ENCODE data around the gene TAF1A.

Gene TAF1A

GRCh38 chr1:222594789-222595188 is 5.1 kb upstream of the TAF1A start:
- no peak for DNase-seq

- no peak for DNase-seq
Measured at GRCh38 chr1:222592171-222592570, 2.4 kb upstream of the TAF1A start.

- no peak for DNase-seq
Measured at GRCh38 chr1:222588135-222588534, 1.6 kb downstream of the TAF1A start.

- no peak for DNase-seq
Measured at GRCh38 chr1:222586842-222587241, 2.9 kb downstream of the TAF1A start.

GRCh38 chr1:222583079-222583478 is 6.7 kb downstream of the TAF1A start:
- DNase-seq: no peak

- DNase-seq: peak; percentile 25
Measured at GRCh38 chr1:222582099-222582774, 7.5 kb downstream of the TAF1A start.

- no peak for DNase-seq
Measured at GRCh38 chr1:222579316-222579715, 10.4 kb downstream of the TAF1A start.

GRCh38 chr1:222570837-222571236 is 18.9 kb downstream of the TAF1A start:
- no peak for DNase-seq

- DNase-seq: no peak
Measured at GRCh38 chr1:222561656-222562055, 28.1 kb downstream of the TAF1A start.

- DNase-seq: no peak
Measured at GRCh38 chr1:222557574-222557973, 32.2 kb downstream of the TAF1A start.

- DNase-seq: peak; percentile 58
Measured at GRCh38 chr1:222557148-222557547, 32.6 kb downstream of the TAF1A start.

- DNase-seq: no peak
Measured at GRCh38 chr1:222555992-222556615, 33.6 kb downstream of the TAF1A start.

GRCh38 chr1:222554177-222554576 is 35.6 kb downstream of the TAF1A start:
- no peak for DNase-seq

GRCh38 chr1:222552882-222553281 is 36.9 kb downstream of the TAF1A start:
- DNase-seq: no peak

GRCh38 chr1:222547944-222548671 is 41.6 kb downstream of the TAF1A start, which contains the start of gene HHIPL2:
Gene HHIPL2 (minus strand): TSS chr1:222548104. CDS start chr1:222548044, 60 bp downstream.
- DNase-seq: peak; percentile 24

GRCh38 chr1:222547260-222547614 is 42.5 kb downstream of the TAF1A start:
- DNase-seq: no peak

GRCh38 chr1:222546548-222547259 is 43.0 kb downstream of the TAF1A start:
- peak; percentile 86 for DNase-seq

- no peak for DNase-seq
Measured at GRCh38 chr1:222546091-222546490, 43.6 kb downstream of the TAF1A start.

- no peak for DNase-seq
Measured at GRCh38 chr1:222543817-222544216, 45.9 kb downstream of the TAF1A start.

GRCh38 chr1:222540598-222540995 is 49.1 kb downstream of the TAF1A start:
- no peak for DNase-seq

- peak; percentile 27 for DNase-seq
Measured at GRCh38 chr1:222539951-222540597, 49.7 kb downstream of the TAF1A start.

- no peak for DNase-seq
Measured at GRCh38 chr1:222535455-222535854, 54.3 kb downstream of the TAF1A start.

- no peak for DNase-seq
Measured at GRCh38 chr1:222530852-222531251, 58.9 kb downstream of the TAF1A start.

Data from fibroblast of skin of scalp (primary cell).